H1 (cell line): Measurements from ENCODE around the gene PROK2. TPM values are rescaled to one million over a fixed set of nuclear protein-coding genes. Genes with fewer than 3 reads are reported as not detected.

ENCODE experiments used
- BCL11A ChIP-seq, 2 experiments: IDR thresholded peaks; one replicate each; pipeline ENCODE4 v1.6.1; 2011; ENCODE audit warnings: low read depth in 2 of 2, low read length in 2 of 2, mild to moderate bottlenecking in 2 of 2
- CEBPB ChIP-seq: IDR thresholded peaks from 2 replicates; pipeline ENCODE4 v1.6.1; 2012; ENCODE audit warnings: low read depth, low read length
- CHD7 ChIP-seq: fragments of 300-600 bp; sonication (generic); IDR thresholded peaks from 2 replicates; pipeline ENCODE4 v1.7.1; 2012; ENCODE audit warnings: low read length, moderate library complexity, mild to moderate bottlenecking, inconsistent platforms; ENCODE audit not compliant: insufficient replicate concordance
- CTBP2 ChIP-seq: IDR thresholded peaks from 2 replicates; pipeline ENCODE4 v1.7.0; 2011; ENCODE audit warnings: borderline replicate concordance, mild to moderate bottlenecking, moderate library complexity, mixed read lengths, low read length; ENCODE audit not compliant: insufficient read depth, insufficient read length
- KDM1A ChIP-seq: fragments of 200-600, 300-600 bp; sonication (generic); IDR thresholded peaks from 2 replicates; pipeline ENCODE4 v1.7.1; 2016; ENCODE audit warnings: mild to moderate bottlenecking, low read length, borderline replicate concordance
- NRF1 ChIP-seq: IDR thresholded peaks from 2 replicates; pipeline ENCODE4 v1.6.1; 2011; ENCODE audit warnings: mild to moderate bottlenecking, low read depth, low read length, improper control_type of control experiment
- RFX5 ChIP-seq: IDR thresholded peaks from 2 replicates; pipeline ENCODE4 v1.6.1; 2011; ENCODE audit warnings: low read depth, low read length, improper control_type of control experiment, borderline replicate concordance
- RNF2 ChIP-seq: fragments of 200-900, 300-1000 bp; sonication (generic); IDR thresholded peaks from 2 replicates; pipeline ENCODE4 v1.7.1; 2016; ENCODE audit warnings: borderline replicate concordance, low read depth, mild to moderate bottlenecking, antibody characterized with exemption, low read length; ENCODE audit not compliant: poor library complexity, severe bottlenecking; ENCODE audit errors: missing control alignments
- SIRT6 ChIP-seq: IDR thresholded peaks from one replicate; pipeline ENCODE4 v1.7.1; 2012; ENCODE audit warnings: low read length, inconsistent platforms
- TBP ChIP-seq: IDR thresholded peaks from 2 replicates; pipeline ENCODE4 v1.6.1; 2011; ENCODE audit warnings: low read depth, low read length, improper control_type of control experiment
- TCF12 ChIP-seq: IDR thresholded peaks from 2 replicates; pipeline ENCODE4 v1.6.1; 2011; ENCODE audit warnings: low read depth, mild to moderate bottlenecking, low read length
- polyA plus RNA-seq, 7 experiments: library from polyadenylated mRNA; depleted of rRNA in 3 of 7; stranded (reverse) in 5 of 7; unstranded in 2 of 7; fragments of >200 nt in 5 of 7; fragments of 200-250 nt in 2 of 7; gene quantifications; 1 replicate in 5 of 7; 2 replicates in 1 of 7; 4 replicates in 1 of 7; pipeline versions ENCODE4 v1.2.1 to v1.2.3, GENCODE V29; 2011 to 2013; ENCODE audit warnings: missing spikeins in 2 of 7, mixed read lengths in 2 of 7
- total RNA-seq: library from RNA; stranded (reverse); fragmentation: NEBNext Ultra II Directional; extraction: Animal tissue kit (Norgen Biotek cat#: 25700); gene quantifications from 2 replicates; pipeline ENCODE4 v1.2.1, GENCODE V29; 2021

Gene PROK2
- total and polyA plus RNA-seq, 2 of the 8 experiments (the other 6 are each of a cell fraction or from before 2014, with no cell fraction given): 0.50 to 1.8 TPM

GRCh38 chr3:71815340-71816067 is 30.6 kb upstream of the PROK2 start (continued):
- TF ChIP-seq CHD7 (no peak), KDM1A (no peak), RFX5 (no peak), CEBPB (no peak), RNF2 (no peak), NRF1 (no peak), TBP (no peak), TCF12 (no peak), SIRT6 (no peak), CTBP2 (no peak), BCL11A (IDR thresholded peaks at IDR 0.05; ENCODE audit: low read depth in 2 of 2, low read length in 2 of 2) (no peak)
